Fibroblast of upper back skin (primary cell): Measurements from ENCODE around the gene BRAF.
A peak's percentile ranks its signal among the peaks of the same experiment; 100 is the strongest.
"Not testable (repeated sequence)": the region's sequence is repeated elsewhere in the genome, so short reads cannot be mapped to it uniquely, and the experiment has no call there.

Source experiments
- DNase-seq: peaks from one replicate; pipeline ENCODE4 v3.0.0-alpha.2; 2013

BRAF gene

GRCh38 chr7:140917258-140917657 lies 7.5 kb downstream of the BRAF start:
- no peak for DNase-seq

GRCh38 chr7:140915935-140916555 lies 8.7 kb downstream of the BRAF start:
- no peak for DNase-seq

- peak; percentile 10 for DNase-seq
These were observed 10.6 kb downstream of the BRAF start for GRCh38 chr7:140914083-140914482.

- not testable (repeated sequence) for DNase-seq
These were observed 11.2 kb downstream of the BRAF start for GRCh38 chr7:140913596-140913928.

- DNase-seq = no peak
These were observed 13.0 kb downstream of the BRAF start for GRCh38 chr7:140911746-140912145.

- DNase-seq = no peak
These were observed 15.1 kb downstream of the BRAF start for GRCh38 chr7:140909476-140910161.

GRCh38 chr7:140908361-140908760 lies 16.4 kb downstream of the BRAF start:
- no peak for DNase-seq

- DNase-seq = no peak
These were observed 20.8 kb downstream of the BRAF start for GRCh38 chr7:140903741-140904480.

- no peak for DNase-seq
These were observed 22.3 kb downstream of the BRAF start for GRCh38 chr7:140902303-140902953.

GRCh38 chr7:140901941-140902302 lies 22.8 kb downstream of the BRAF start:
- DNase-seq = no peak

GRCh38 chr7:140899883-140900282 lies 24.8 kb downstream of the BRAF start:
- no peak for DNase-seq

- no peak for DNase-seq
These were observed 25.8 kb downstream of the BRAF start for GRCh38 chr7:140898786-140899536.

- no peak for DNase-seq
These were observed 27.7 kb downstream of the BRAF start for GRCh38 chr7:140896996-140897395.

GRCh38 chr7:140889645-140890044 lies 35.1 kb downstream of the BRAF start:
- DNase-seq = no peak

- no peak for DNase-seq
These were observed 35.6 kb downstream of the BRAF start for GRCh38 chr7:140889150-140889549.

GRCh38 chr7:140888087-140888486 lies 36.6 kb downstream of the BRAF start:
- DNase-seq = no peak

- no peak for DNase-seq
These were observed 38.9 kb downstream of the BRAF start for GRCh38 chr7:140885735-140886334.

- DNase-seq = no peak
These were observed 41.4 kb downstream of the BRAF start for GRCh38 chr7:140883378-140883777.

- not testable (repeated sequence) for DNase-seq
These were observed 41.9 kb downstream of the BRAF start for GRCh38 chr7:140882834-140883233.

- no peak for DNase-seq
These were observed 43.1 kb downstream of the BRAF start for GRCh38 chr7:140881507-140882228.

GRCh38 chr7:140877249-140877524 lies 47.5 kb downstream of the BRAF start:
- DNase-seq = no peak
